ENCODE measurements around the gene POLR2M.

The POLR2M gene

GRCh38 chr15:57692709-57693108 lies 13.8 kb upstream of the POLR2M start:
- DNase-seq (ENCODE audit: low spot score): no peak

- no peak for DNase-seq (ENCODE audit: low spot score)
Observed at GRCh38 chr15:57694279-57694678, 12.2 kb upstream of the POLR2M start.

- DNase-seq (ENCODE audit: low spot score): no peak
Observed at GRCh38 chr15:57696146-57696545, 10.4 kb upstream of the POLR2M start.

- DNase-seq (ENCODE audit: low spot score): no peak
Observed at GRCh38 chr15:57697588-57697987, 8.9 kb upstream of the POLR2M start.

GRCh38 chr15:57698243-57698642 lies 8.3 kb upstream of the POLR2M start:
- no peak for DNase-seq (ENCODE audit: low spot score)

GRCh38 chr15:57698991-57699390 lies 7.5 kb upstream of the POLR2M start:
- DNase-seq (ENCODE audit: low spot score): no peak

- no peak for DNase-seq (ENCODE audit: low spot score)
Observed at GRCh38 chr15:57703387-57703786, 3.1 kb upstream of the POLR2M start.

- DNase-seq (ENCODE audit: low spot score): no peak
Observed at GRCh38 chr15:57704441-57704840, 2.1 kb upstream of the POLR2M start.

GRCh38 chr15:57705746-57706404 lies 639 bp upstream of the POLR2M start:
- no peak for DNase-seq (ENCODE audit: low spot score)

- no peak for DNase-seq (ENCODE audit: low spot score)
Observed at GRCh38 chr15:57708047-57708446, 1.5 kb downstream of the POLR2M start.

- no peak for DNase-seq (ENCODE audit: low spot score)
Observed at GRCh38 chr15:57718309-57718708, 11.8 kb downstream of the POLR2M start.

- DNase-seq (ENCODE audit: low spot score): no peak
Observed at GRCh38 chr15:57720867-57721266, 14.4 kb downstream of the POLR2M start.

- DNase-seq (ENCODE audit: low spot score): no peak
Observed at GRCh38 chr15:57726411-57726810, 19.9 kb downstream of the POLR2M start.

- DNase-seq (ENCODE audit: low spot score): no peak
Observed at GRCh38 chr15:57727031-57727430, 20.5 kb downstream of the POLR2M start.

GRCh38 chr15:57728436-57728835 lies 21.9 kb downstream of the POLR2M start:
- no peak for DNase-seq (ENCODE audit: low spot score)

- no peak for DNase-seq (ENCODE audit: low spot score)
Observed at GRCh38 chr15:57730876-57731275, 24.4 kb downstream of the POLR2M start.

- no peak for DNase-seq (ENCODE audit: low spot score)
Observed at GRCh38 chr15:57731530-57732103, 25.1 kb downstream of the POLR2M start.

- peak; percentile 59 for DNase-seq (ENCODE audit: low spot score)
Observed at GRCh38 chr15:57732526-57733331, 26.2 kb downstream of the POLR2M start.

GRCh38 chr15:57734860-57735259 lies 28.3 kb downstream of the POLR2M start:
- DNase-seq (ENCODE audit: low spot score): no peak

GRCh38 chr15:57735431-57735830 lies 28.9 kb downstream of the POLR2M start:
- no peak for DNase-seq (ENCODE audit: low spot score)

- no peak for DNase-seq (ENCODE audit: low spot score)
Observed at GRCh38 chr15:57735891-57736290, 29.4 kb downstream of the POLR2M start.

- no peak for DNase-seq (ENCODE audit: low spot score)
Observed at GRCh38 chr15:57736591-57736990, 30.1 kb downstream of the POLR2M start.

- DNase-seq (ENCODE audit: low spot score): no peak
Observed at GRCh38 chr15:57738734-57739237, 32.3 kb downstream of the POLR2M start.
